ENCODE data around the gene MSI1.

Gene MSI1

GRCh38 chr12:120317224-120318105 is 51.5 kb downstream of the MSI1 start:
- DNase-seq, result peak; percentile 100

- no peak for DNase-seq
Observed at GRCh38 chr12:120316798-120317223, 52.2 kb downstream of the MSI1 start.

- DNase-seq, result no peak
Observed at GRCh38 chr12:120314220-120314619, 54.7 kb downstream of the MSI1 start.

- peak; percentile 88 for DNase-seq
Observed at GRCh38 chr12:120301962-120302815, 66.8 kb downstream of the MSI1 start, which contains the start of gene SIRT4. Gene SIRT4, plus strand, starts transcription at chr12:120302321. Its CDS starts 1,241 bp downstream, at chr12:120303562.

- DNase-seq, result peak; percentile 75
Observed at GRCh38 chr12:120292661-120293531, 76.1 kb downstream of the MSI1 start, which contains the start of gene RNU4-1. Gene RNU4-1, minus strand, starts transcription at chr12:120293237.

GRCh38 chr12:120292411-120292660 is 76.6 kb downstream of the MSI1 start:
- DNase-seq, result no peak

Data from activated naive CD4-positive, alpha-beta T cell treated with Interleukin-2 at 50 U/mL for 16 hours (primary cell).